ENCODE measurements around the gene KIAA1614.

Gene KIAA1614

DNA sequence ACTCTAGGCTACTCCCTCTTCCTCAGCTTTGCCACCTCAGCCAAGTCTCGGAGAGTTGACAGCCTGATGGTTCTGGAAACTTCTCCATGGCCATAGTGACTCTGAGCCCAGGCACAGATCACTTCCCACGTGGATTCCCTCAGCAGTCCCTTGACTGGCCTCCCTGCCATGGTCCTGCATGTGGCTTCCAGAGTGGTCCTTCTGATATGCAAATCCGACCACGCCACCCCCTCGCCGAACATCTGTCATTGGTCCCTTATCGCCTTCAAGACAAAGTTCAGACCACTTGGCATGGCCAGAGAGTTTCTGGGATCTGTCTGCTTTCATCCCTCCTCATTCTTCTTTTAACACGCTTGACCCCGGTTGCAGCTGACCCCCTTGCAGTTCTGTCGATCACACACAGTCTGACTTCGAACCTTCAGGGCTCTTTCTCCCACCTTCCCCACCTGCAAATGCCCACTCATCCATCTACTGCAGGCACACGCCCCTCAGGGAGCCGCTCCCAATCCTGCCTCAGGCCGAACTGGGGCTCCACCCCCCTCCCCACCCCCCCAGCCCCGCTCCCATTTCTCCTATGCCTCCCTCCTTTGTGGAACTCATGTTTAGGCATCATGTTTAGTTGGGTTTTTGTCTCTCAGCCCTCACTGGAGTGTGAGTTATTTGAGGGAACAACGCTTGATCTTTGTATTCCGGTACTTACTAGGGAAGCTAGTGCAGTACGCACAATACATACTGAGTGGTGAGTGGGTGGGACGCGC is 29.0 kb downstream of the KIAA1614 start:
- H3K27me3 ChIP-seq: no peaks in the 10 kb centered on the region
- intact Hi-C loops (cut with DNase I; ENCODE audit: low total_unique reads): no loop called here
- peaks cover 28 to 88% (median 65%) of the 10 kb centered on the region in 3 donors for H3K36me3 ChIP-seq
- TF ChIP-seq, protein P1, sequence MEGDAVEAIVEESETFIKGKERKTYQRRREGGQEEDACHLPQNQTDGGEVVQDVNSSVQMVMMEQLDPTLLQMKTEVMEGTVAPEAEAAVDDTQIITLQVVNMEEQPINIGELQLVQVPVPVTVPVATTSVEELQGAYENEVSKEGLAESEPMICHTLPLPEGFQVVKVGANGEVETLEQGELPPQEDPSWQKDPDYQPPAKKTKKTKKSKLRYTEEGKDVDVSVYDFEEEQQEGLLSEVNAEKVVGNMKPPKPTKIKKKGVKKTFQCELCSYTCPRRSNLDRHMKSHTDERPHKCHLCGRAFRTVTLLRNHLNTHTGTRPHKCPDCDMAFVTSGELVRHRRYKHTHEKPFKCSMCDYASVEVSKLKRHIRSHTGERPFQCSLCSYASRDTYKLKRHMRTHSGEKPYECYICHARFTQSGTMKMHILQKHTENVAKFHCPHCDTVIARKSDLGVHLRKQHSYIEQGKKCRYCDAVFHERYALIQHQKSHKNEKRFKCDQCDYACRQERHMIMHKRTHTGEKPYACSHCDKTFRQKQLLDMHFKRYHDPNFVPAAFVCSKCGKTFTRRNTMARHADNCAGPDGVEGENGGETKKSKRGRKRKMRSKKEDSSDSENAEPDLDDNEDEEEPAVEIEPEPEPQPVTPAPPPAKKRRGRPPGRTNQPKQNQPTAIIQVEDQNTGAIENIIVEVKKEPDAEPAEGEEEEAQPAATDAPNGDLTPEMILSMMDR (IDR thresholded peaks at IDR 0.05): no peak
- no peak for DNase-seq
- no peaks in the 10 kb centered on the region for H3K4me1 ChIP-seq
- H3K9me3 ChIP-seq: no peaks in the 10 kb centered on the region
- no peak overlapping the region for H3K27ac ChIP-seq
- H3K4me3 ChIP-seq: no peak overlapping the region

DNA sequence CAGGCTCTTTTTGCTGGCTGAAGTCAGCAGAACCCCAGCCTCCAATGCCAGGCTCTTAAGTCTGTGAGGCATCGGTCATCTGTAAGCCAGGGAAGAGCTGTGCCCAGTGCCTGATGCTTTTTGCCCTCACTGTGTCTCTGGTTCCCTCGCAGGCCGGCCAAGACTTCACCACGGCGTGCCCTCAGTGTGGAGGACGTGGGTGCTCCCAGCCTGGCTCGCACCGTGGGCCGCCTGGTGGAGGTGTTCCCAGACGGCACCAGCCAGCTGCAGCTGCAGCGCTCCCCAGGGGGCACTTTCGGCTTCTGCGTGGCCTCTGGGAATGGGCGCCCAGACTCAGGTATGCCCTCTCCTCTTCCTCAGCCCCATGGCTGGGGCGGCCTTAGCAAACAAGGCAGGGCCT is 32.5 kb downstream of the KIAA1614 start:
- DNase-seq: no peak
- TF ChIP-seq, protein P1 (IDR thresholded peaks at IDR 0.05): no peak
- H3K36me3 ChIP-seq: peaks cover 28 to 85% (median 60%) of the 10 kb centered on the region in 3 donors
- H3K4me1 ChIP-seq: no peaks in the 10 kb centered on the region
- no peak overlapping the region for H3K27ac ChIP-seq
- no peaks in the 10 kb centered on the region for H3K9me3 ChIP-seq
- intact Hi-C loops (cut with DNase I; ENCODE audit: low total_unique reads): no loop called here
- H3K4me3 ChIP-seq: no peak overlapping the region
- no peaks in the 10 kb centered on the region for H3K27me3 ChIP-seq

DNA sequence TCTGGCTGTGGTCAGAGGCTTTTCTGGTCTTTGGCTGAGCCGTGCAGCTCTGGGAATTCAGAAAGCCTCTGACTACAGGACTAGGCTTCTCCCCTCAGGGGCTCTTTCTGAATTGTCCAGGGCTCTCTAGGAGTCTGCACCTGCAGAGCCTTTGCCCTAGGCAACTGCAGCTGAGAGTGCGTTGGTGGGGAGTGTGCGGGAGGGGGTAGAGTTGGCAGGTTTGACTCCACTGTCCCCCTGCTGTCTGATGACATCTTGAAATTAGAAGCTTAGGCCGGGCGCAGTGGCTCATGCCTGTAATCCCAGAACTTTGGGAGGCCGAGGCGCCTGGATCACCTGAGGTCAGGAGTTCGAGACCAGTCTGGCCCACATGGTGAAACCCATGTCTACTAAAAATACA is 32.9 kb downstream of the KIAA1614 start:
- no peaks in the 10 kb centered on the region for H3K27me3 ChIP-seq
- DNase-seq: no peak
- no peak overlapping the region for H3K27ac ChIP-seq
- TF ChIP-seq, protein P1 (IDR thresholded peaks at IDR 0.05): no peak
- H3K4me1 ChIP-seq: no peaks in the 10 kb centered on the region
- no peaks in the 10 kb centered on the region for H3K9me3 ChIP-seq
- H3K4me3 ChIP-seq: no peak overlapping the region
- intact Hi-C loops (cut with DNase I; ENCODE audit: low total_unique reads): no loop called here
- peaks cover 28 to 88% (median 64%) of the 10 kb centered on the region in 3 donors for H3K36me3 ChIP-seq

DNA sequence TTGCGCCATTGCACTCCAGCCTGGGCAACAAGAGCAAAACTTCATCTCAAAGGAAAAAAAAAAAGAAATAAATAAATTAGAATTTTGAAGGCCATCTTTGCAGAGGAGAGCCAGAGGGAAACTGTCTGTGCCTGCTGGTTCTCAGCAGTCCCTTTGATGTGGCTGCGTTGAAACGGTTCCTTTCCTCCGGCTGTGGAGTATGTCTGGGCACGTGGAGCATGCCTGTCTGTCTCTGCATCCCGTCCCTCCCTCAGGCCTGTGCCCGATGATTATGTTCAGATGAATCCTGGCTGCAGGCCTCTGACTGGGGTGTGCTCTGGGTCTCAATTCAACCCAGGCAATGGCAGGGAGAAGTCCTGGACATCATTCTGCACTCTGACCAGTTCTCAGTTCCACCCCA is 33.4 kb downstream of the KIAA1614 start:
- no peaks in the 10 kb centered on the region for H3K27me3 ChIP-seq
- intact Hi-C loops (cut with DNase I; ENCODE audit: low total_unique reads): no loop called here

DNA sequence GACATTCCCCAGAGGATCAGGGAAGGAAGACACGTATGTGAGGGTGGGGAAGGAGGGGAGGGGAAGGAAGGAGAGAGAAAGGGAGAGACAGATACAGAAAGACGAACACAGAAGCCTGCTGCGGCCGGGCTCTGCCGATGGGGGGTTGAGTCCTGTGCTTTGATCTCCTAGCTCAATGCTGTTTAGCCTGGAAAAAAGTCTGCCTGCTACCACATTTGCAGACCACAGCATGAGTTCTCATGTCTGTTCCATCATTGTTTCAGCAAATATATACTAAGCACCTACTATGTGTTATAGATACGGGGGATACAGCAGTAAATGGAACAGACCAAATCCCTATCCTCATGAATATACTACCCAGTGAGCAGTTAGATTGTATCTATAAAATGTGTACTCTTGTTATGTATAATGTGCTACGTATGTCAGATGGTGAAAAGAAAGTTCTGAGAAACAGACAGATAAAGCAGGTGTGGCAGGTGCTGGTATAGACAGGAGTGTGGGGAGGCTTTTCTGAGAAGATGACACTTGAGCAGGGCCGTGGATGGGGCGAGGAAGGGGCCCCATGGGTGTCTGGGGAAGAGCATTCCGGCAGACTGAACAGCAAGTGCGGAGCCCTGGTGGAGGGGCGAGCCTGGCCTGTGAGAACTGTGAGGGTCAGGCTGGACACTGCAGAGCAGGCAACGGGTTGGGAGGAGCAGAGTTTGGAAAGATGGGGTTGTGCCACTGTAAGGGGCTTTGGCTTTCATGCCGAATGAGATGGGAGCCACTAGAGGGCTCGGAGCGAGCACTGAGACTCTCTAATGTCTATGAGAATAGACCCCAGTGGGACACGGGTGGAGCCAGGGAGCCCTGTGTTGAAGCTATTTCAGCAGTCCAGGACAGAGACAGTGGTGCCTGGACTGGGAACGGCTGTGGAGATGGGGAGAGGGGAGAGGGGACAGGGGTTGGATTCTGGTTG is 34.1 kb downstream of the KIAA1614 start:
- intact Hi-C loops (cut with DNase I; ENCODE audit: low total_unique reads): no loop called here
- no peak overlapping the region for H3K27ac ChIP-seq
- H3K4me1 ChIP-seq: peaks cover 0 to 12% (median 3%) of the 10 kb centered on the region in 4 donors
- TF ChIP-seq, protein P1 (IDR thresholded peaks at IDR 0.05): no peak
- no peaks in the 10 kb centered on the region for H3K9me3 ChIP-seq
- no peak for DNase-seq
- no peaks in the 10 kb centered on the region for H3K27me3 ChIP-seq
- H3K4me3 ChIP-seq: no peak overlapping the region
- H3K36me3 ChIP-seq: peaks cover 23 to 77% (median 54%) of the 10 kb centered on the region in 3 donors

More for the DNA sequence above, 33.4 kb downstream of the KIAA1614 start:
- no peak overlapping the region for H3K4me3 ChIP-seq
- H3K4me1 ChIP-seq: peaks cover 0 to 5% (median 0%) of the 10 kb centered on the region in 4 donors
- DNase-seq: no peak
- H3K36me3 ChIP-seq: peaks cover 25 to 84% (median 62%) of the 10 kb centered on the region in 3 donors
- no peak overlapping the region for H3K27ac ChIP-seq
- TF ChIP-seq, protein P1 (IDR thresholded peaks at IDR 0.05): no peak
- no peaks in the 10 kb centered on the region for H3K9me3 ChIP-seq

Measured in tibial artery (tissue), 4 donors.